Heart left ventricle (tissue), 16 donors: ENCODE measurements around the gene PBX3. TPM values are rescaled to one million over a fixed set of nuclear protein-coding genes. Genes with fewer than 3 reads are reported as not detected.

Experiments used
- ATAC-seq, 4 donors: fragments of 200-7000 bp; cut with Tn5 transposase; one replicate each; pipeline ENCODE4 v1.9.1; 2020 to 2022; ENCODE audit warnings: moderate library complexity in 4 of 4, mild to moderate bottlenecking in 3 of 4, moderate number of reproducible peaks in 1 of 4
- DNase-seq, 5 donors: peaks; one replicate each; pipeline ENCODE4 v3.0.0-alpha.2; 2020
- H3K27ac ChIP-seq, 12 donors: fragments of 200-600 bp; sonication (generic) in 4 of 12; one replicate each; pipeline versions ENCODE4 v1.5.0 to v1.8.0; 2016 to 2022; ENCODE audit warnings: mild to moderate bottlenecking in 2 of 12
- H3K27me3 ChIP-seq, 9 donors: fragments of 200-600 bp; sonication (generic) in 2 of 9; one replicate each; pipeline versions ENCODE4 v1.5.1 to v1.8.0; 2016 to 2022; ENCODE audit warnings: mild to moderate bottlenecking in 3 of 9
- H3K36me3 ChIP-seq, 9 donors: fragments of 200-600 bp; sonication (generic) in 2 of 9; one replicate each; pipeline versions ENCODE4 v1.5.0 to v1.8.0; 2018 to 2022; ENCODE audit warnings: mild to moderate bottlenecking in 2 of 9
- H3K4me1 ChIP-seq, 12 donors: fragments of 200-600 bp; sonication (generic) in 4 of 12; one replicate each; pipeline versions ENCODE4 v1.5.0 to v1.8.0; 2016 to 2022; ENCODE audit warnings: mild to moderate bottlenecking in 3 of 12
- H3K4me3 ChIP-seq, 12 donors: fragments of 200-600 bp; sonication (generic) in 4 of 12; one replicate each; pipeline versions ENCODE4 v1.5.0 to v1.8.0; 2017 to 2022; ENCODE audit warnings: mild to moderate bottlenecking in 9 of 12, moderate library complexity in 4 of 12
- H3K9me3 ChIP-seq, 12 donors: fragments of 200-600 bp; sonication (generic) in 4 of 12; one replicate each; pipeline versions ENCODE4 v1.5.0 to v1.8.0; 2016 to 2022; ENCODE audit warnings: mild to moderate bottlenecking in 1 of 12
- CTCF ChIP-seq, 12 donors: fragments of 200-600 bp; sonication (generic) in 4 of 12; IDR thresholded peaks; one replicate each; pipeline versions ENCODE4 v1.5.0 to v1.8.0; 2018 to 2022; ENCODE audit warnings: antibody characterized with exemption in 12 of 12, mild to moderate bottlenecking in 5 of 12
- POLR2A ChIP-seq, 2 donors: fragments of 450-650 bp; IDR thresholded peaks; one replicate each; pipeline ENCODE4 v1.6.1; 2017; ENCODE audit warnings: antibody characterized with exemption in 2 of 2, mild to moderate bottlenecking in 2 of 2, moderate library complexity in 2 of 2
- WGBS, 4 donors: extraction: QIAGEN DNeasy Blood & Tissue Kit in 2 of 4; methylation state at CpG; one replicate each; pipeline versions ENCODE4 v1.1.5 to v1.1.7; 2013 to 2018; 5-methylcytosine and 5-hydroxymethylcytosine counted together
- intact Hi-C, 10 donors: fragments of 100-400 bp; cut with DNase I; formaldehyde crosslinking; loops; one replicate each; pipeline versions ENCODE4 v1.11.1 to v1.14.2; 2022
- polyA plus RNA-seq, 2 donors: library from polyadenylated mRNA; stranded (reverse); fragments of 200-250 nt; gene quantifications; one replicate each; pipeline ENCODE4 v1.2.3, GENCODE V29; 2013
- total RNA-seq, 9 donors: library from RNA; depleted of rRNA in 2 of 9; stranded (reverse); fragments of >200 nt in 2 of 9; fragmentation: NEBNext Ultra II Directional in 3 of 9; extraction: Animal tissue kit (Norgen Biotek cat#: 25700) in 3 of 9; gene quantifications; one replicate each; pipeline versions ENCODE4 v1.1.0 to v1.2.4, GENCODE V29; 2016 to 2023
- donor health status: ischemic (EF 13 %, LVEDD 7.1; RV severe dilation, severe dysfunction).
- donor health status: healthy with polysubstance abuse.
- donor health status: DM: no; HTN: yes; CAD: no.
- donor health status: DM: no; HTN: no; CAD: no.
- donor health status: ischemic (EF 25% LVEDD 6.9; RV normal size, moderate dysfunction).
- donor health status: ischemic (EF 25% LVEDD 5.7; RV mildly dilated, moderate dysfunction).
- donor health status: healthy.
- donor health status: DM: yes; HTN: yes; CAD: no.
- donor health status: ischemic (EF 35%, LVEDD 5.7; RV mildly dilated, moderate dysfunction).
- donor health status: nonischemic (EF 11% LVEDD 7.7; RV severe dilation, severe dysfunction).
- donor health status: DM: yes; HTN: yes; CAD: no.
- donor health status: PGD.
- donor health status: ischemic (EF 29% LVEDD 5.4; RV normal size, mild dysfunction).
- donor health status: nonischemic (EF 23%, LVEDD 6.1; RV moderate dilation, normal function).

The PBX3 gene
- total and polyA plus RNA-seq, 11 donors: 14.8 to 76.1 (median 53.4) TPM

GRCh38 chr9:125816321-125816720 is 69.1 kb downstream of the PBX3 start:
- no peak overlapping the region for H3K4me3 ChIP-seq
- H3K9me3 ChIP-seq: no peaks in the 10 kb centered on the region
- WGBS, 4 donors: 94 to 97% (median 96%) methylated on average over 5 of the region's 5 CpGs
- ATAC-seq: no peak
- H3K36me3 ChIP-seq: no peaks in the 10 kb centered on the region
- TF ChIP-seq CTCF (IDR thresholded peaks at IDR 0.05) (no peak), POLR2A (IDR thresholded peaks at IDR 0.05) (no peak)
- no peak overlapping the region for H3K27ac ChIP-seq
- DNase-seq: no peak
- intact Hi-C loops: no loop called here
- no peaks in the 10 kb centered on the region for H3K27me3 ChIP-seq
- peaks cover 0 to 16% (median 4%) of the 10 kb centered on the region in 12 donors for H3K4me1 ChIP-seq

DNA sequence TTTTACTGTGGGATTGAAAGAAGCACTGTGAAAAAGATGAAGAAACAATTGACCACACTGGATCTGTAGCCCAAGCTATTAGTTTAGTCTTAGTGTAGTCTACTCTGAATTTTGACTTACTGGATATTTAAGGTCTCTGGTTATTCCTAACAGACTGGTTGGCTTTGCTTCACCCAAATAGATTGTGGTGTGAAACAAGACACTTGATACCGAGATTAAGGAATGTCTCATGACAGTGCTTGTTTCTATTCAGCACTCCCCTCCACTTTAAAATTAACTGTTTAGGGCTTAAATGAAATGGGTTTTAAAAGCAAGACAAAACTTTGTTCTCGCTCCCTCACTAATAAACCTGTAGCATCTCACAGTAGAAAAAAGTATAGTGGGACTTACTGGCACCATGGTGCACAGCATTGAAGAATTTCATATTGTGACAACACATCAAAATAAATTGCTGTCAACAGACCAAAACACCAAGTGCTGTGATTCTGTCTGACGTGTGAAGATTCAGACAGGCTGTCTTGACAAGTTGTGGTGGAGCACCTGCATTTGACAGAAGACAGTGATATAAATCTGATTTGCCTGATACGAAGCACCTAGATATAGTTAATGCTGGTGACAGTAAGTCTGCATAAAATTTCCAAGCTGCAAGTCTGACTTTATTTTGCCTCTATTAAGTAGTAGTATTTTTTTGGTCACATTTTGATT is 73.1 kb downstream of the PBX3 start:
- Histone ChIP-seq H3K36me3 (no peaks in the 10 kb centered on the region), H3K27ac (peak overlapping the region; percentile 5 to 70 (median 48))

DNA sequence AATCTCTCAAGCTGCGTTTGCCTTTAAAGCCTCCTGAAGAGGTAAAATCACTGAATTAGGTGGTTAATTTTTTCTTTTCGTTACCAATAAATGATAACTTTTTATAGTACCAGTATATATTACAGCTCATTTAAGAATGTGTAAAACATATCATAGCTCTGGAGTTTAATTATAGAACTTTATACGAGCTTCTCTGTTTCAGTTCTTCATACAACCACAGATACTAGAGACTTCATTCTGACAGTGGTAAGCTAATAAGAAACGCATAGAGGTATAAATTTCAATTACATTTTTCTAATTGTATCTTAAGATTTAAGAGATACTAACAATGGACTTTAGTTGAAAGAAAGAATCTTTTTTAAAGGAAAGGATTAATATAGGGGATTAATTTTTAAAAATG is 73.9 kb downstream of the PBX3 start:
- no peak for TF ChIP-seq POLR2A (IDR thresholded peaks at IDR 0.05)
- TF ChIP-seq CTCF (IDR thresholded peaks at IDR 0.05): no peak
- peak overlapping the region in 10 of 12 donors; percentile 2 to 39 (median 27) for H3K4me3 ChIP-seq
- H3K4me1 ChIP-seq: peaks cover 0 to 44% (median 9%) of the 10 kb centered on the region in 12 donors
- WGBS, 4 donors: 41 to 50% (median 49%) methylated on average over 4 of the region's 4 CpGs
- no peak for DNase-seq
- H3K27ac ChIP-seq: peak overlapping the region in 10 of 12 donors; percentile 28 to 70 (median 52)
- H3K27me3 ChIP-seq: no peaks in the 10 kb centered on the region
- H3K36me3 ChIP-seq: no peaks in the 10 kb centered on the region
- no peak for ATAC-seq
- no peaks in the 10 kb centered on the region for H3K9me3 ChIP-seq
- intact Hi-C loops: loop anchor here in 4 of 10 donors (5.0 to 10.0 kb wide), 2 partner anchors 66 to 74 kb away; partner anchors contain the start of gene PBX3 (in 3 of the 4)

More for the DNA sequence above, 73.1 kb downstream of the PBX3 start:
- 41 to 53% (median 44%) methylated on average over 4 of the region's 4 CpGs for WGBS, 4 donors
- Histone ChIP-seq H3K27me3 (no peaks in the 10 kb centered on the region), H3K4me1 (peaks cover 0 to 40% (median 7%) of the 10 kb centered on the region in 12 donors), H3K9me3 (no peaks in the 10 kb centered on the region), H3K4me3 (peak overlapping the region in 8 of 12 donors; percentile 8 to 39 (median 30))
- DNase-seq: no peak
- TF ChIP-seq POLR2A (IDR thresholded peaks at IDR 0.05) (no peak), CTCF (IDR thresholded peaks at IDR 0.05) (no peak)
- peak; percentile 41 to 66 (median 46) for ATAC-seq
- intact Hi-C loops: loop anchor here in 4 of 10 donors (5.0 to 10.0 kb wide), 2 partner anchors 65 to 73 kb away; partner anchors contain the start of gene PBX3 (in 3 of the 4)

GRCh38 chr9:125822160-125822559 is 75.0 kb downstream of the PBX3 start:
- 32 to 44% (median 40%) methylated on average over 2 of the region's 2 CpGs for WGBS, 4 donors
- TF ChIP-seq CTCF (IDR thresholded peaks at IDR 0.05): no peak
- no peak for TF ChIP-seq POLR2A (IDR thresholded peaks at IDR 0.05)
- intact Hi-C loops: loop anchor here in 4 of 10 donors (5.0 to 10.0 kb wide), 2 partner anchors 67 to 75 kb away; partner anchors contain the start of gene PBX3 (in 3 of the 4)
- Histone ChIP-seq H3K27ac (peak overlapping the region in 6 of 12 donors; percentile 42 to 70 (median 56)), H3K4me1 (peaks cover 0 to 44% (median 9%) of the 10 kb centered on the region in 12 donors), H3K4me3 (peak overlapping the region in 6 of 12 donors; percentile 19 to 39 (median 34)), H3K9me3 (no peaks in the 10 kb centered on the region), H3K36me3 (no peaks in the 10 kb centered on the region), H3K27me3 (no peaks in the 10 kb centered on the region)
- ATAC-seq (no peak), DNase-seq (no peak)
